Measurements from ENCODE around the gene CPZ. TPM values are rescaled to one million over a fixed set of nuclear protein-coding genes. Genes with fewer than 3 reads are reported as not detected.

CPZ gene
- total and polyA plus RNA-seq, 10 of the 15 experiments (the other 5 are each of a cell fraction or from before 2014, with no cell fraction given), result not detected

- TF ChIP-seq RELB (IDR thresholded peaks at IDR 0.05; ENCODE audit: low read depth) (no peak), FOS (IDR thresholded peaks at IDR 0.05; ENCODE audit: borderline replicate concordance, extremely low read depth, insufficient read length) (no peak)
- TF ChIP-seq, protein P1, sequence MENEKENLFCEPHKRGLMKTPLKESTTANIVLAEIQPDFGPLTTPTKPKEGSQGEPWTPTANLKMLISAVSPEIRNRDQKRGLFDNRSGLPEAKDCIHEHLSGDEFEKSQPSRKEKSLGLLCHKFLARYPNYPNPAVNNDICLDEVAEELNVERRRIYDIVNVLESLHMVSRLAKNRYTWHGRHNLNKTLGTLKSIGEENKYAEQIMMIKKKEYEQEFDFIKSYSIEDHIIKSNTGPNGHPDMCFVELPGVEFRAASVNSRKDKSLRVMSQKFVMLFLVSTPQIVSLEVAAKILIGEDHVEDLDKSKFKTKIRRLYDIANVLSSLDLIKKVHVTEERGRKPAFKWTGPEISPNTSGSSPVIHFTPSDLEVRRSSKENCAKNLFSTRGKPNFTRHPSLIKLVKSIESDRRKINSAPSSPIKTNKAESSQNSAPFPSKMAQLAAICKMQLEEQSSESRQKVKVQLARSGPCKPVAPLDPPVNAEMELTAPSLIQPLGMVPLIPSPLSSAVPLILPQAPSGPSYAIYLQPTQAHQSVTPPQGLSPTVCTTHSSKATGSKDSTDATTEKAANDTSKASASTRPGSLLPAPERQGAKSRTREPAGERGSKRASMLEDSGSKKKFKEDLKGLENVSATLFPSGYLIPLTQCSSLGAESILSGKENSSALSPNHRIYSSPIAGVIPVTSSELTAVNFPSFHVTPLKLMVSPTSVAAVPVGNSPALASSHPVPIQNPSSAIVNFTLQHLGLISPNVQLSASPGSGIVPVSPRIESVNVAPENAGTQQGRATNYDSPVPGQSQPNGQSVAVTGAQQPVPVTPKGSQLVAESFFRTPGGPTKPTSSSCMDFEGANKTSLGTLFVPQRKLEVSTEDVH (IDR thresholded peaks at IDR 0.05; ENCODE audit: low read depth, partially characterized antibody), result no peak
These were observed at the start of gene CPZ (continued) for GRCh38 chr4:8592366-8593263.

DNA sequence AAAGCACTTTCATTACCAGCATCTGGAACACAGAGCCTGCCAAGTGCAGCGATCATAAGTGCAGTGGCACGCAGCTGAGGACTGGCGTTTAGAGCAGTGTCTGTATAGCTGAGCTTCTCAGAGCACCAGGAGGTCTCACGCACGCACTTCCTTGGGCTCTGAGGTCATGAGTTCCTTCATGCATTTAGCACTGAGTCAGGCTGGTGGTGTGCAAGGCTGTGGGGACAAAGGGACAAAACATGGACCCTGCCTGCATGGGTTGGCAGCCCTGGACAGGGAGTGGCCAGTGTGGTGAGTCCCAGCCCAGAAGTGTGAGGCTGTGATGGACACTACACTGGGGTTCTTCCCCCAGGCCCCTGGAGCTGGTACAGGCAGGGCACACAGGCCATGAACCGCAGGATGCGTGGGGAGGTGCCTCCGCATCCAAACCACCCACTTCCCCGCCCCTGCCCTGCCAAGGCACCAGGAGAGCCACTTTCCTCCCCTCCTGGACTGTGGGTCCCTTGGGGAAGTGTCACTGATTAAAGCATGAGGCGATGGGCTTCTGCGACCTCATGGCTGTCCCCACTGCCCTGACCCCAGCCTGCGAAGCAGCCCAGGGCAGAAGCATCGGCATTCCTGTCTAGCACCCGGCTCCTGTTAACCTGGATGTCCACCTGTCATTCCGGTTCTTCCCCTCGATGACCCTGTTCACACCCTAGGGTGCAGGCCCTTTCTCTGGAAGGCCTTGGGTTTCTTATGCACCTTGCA lies 49.6 kb upstream of the CPZ start:
- in situ Hi-C loops (cut with MboI), result no loop called here
- ATAC-seq, result no peak
- POLR2A ChIA-PET, result no interaction called here
- H3K4me1 ChIP-seq (ENCODE audit: control insufficient read depth, insufficient read depth, low read length), result peaks cover 8% of the 10 kb centered on the region
- H3K79me2 ChIP-seq (ENCODE audit: control insufficient read depth, insufficient read depth, low read length), result no peaks in the 10 kb centered on the region
- no TSS peak for BruUV-seq (replicated peaks)
- no peaks in the 10 kb centered on the region for H3K27me3 ChIP-seq (replicated peaks in 1 of 2; ENCODE audit: control insufficient read depth in 2 of 2, insufficient read depth in 2 of 2, low read length in 1 of 2)
- TF ChIP-seq GABPA (IDR thresholded peaks at IDR 0.05; ENCODE audit: low read depth), result no peak
- no peak overlapping the region for H2AFZ ChIP-seq (ENCODE audit: control insufficient read depth, low read depth, low read length)
- H3K27ac ChIP-seq (ENCODE audit: control insufficient read depth, insufficient read depth), result no peak overlapping the region
- CTCF ChIA-PET, result no interaction called here
- H3K36me3 ChIP-seq (ENCODE audit: control insufficient read depth in 2 of 2, insufficient read depth in 2 of 2, low read length in 1 of 2), result no peaks in the 10 kb centered on the region
- no peaks in the 10 kb centered on the region for H3K9me3 ChIP-seq (replicated peaks; ENCODE audit: control insufficient read depth, insufficient read depth, low read length)
- no peak for DNase-seq (ENCODE audit: low read depth, low spot score)
- RAD21 ChIA-PET (ENCODE audit: unreplicated experiment), result no interaction called here
- FAIRE-seq, result no peak
- H4K20me1 ChIP-seq (ENCODE audit: control insufficient read depth, insufficient read depth), result no peaks in the 10 kb centered on the region
- WGBS (ENCODE audit: insufficient coverage, insufficient replicate concordance, low lambda C conversion rate, missing lambda C conversion rate), result 64% methylated on average over 12 of the region's 16 CpGs
- no peak overlapping the region for H3K4me2 ChIP-seq (ENCODE audit: control insufficient read depth, insufficient read depth)
- no peak overlapping the region for H3K9ac ChIP-seq (ENCODE audit: control insufficient read depth, insufficient read depth, low read length)
- SMC1A ChIA-PET (ENCODE audit: uncharacterized antibody, unreplicated experiment), result no interaction called here
- no peak overlapping the region for H3K4me3 ChIP-seq
- intact Hi-C loops (cut with micrococcal nuclease; ENCODE audit: unreplicated experiment), result no loop called here

Measured in GM12878 (cell line).